Measurements from ENCODE around the gene PLAAT2. TPM values are rescaled to one million over a fixed set of nuclear protein-coding genes. Genes with fewer than 3 reads are reported as not detected.
"Not testable (repeated sequence)": the region's sequence is repeated elsewhere in the genome, so short reads cannot be mapped to it uniquely, and the experiment has no call there.

Gene PLAAT2
- polyA plus RNA-seq, 3 donors: not detected

GRCh38 chr11:63608353-63609345 is 45.5 kb upstream of the PLAAT2 start:
- intact Hi-C loops (cut with micrococcal nuclease): no loop called here
- no peaks in the 10 kb centered on the region for H4K20me1 ChIP-seq (ENCODE audit: insufficient read depth, low read length)
- no peak for TF ChIP-seq CTCF (IDR thresholded peaks at IDR 0.05)
- Mint-ChIP-seq H3K27me3 (ENCODE audit: low read depth in 3 of 3) (peaks cover 18 to 19% (median 18%) of the 10 kb centered on the region in 3 donors), H3K9me3 (peaks cover 0 to 5% (median 0%) of the 10 kb centered on the region in 7 donors), H3K27ac (no peak overlapping the region), H3K4me3 (no peak overlapping the region), H3K4me1 (peaks cover 32% of the 10 kb centered on the region), H3K36me3 (peaks cover 8 to 14% of the 10 kb centered on the region in 2 donors)
- no peaks in the 10 kb centered on the region for H3K36me3 ChIP-seq (replicated peaks in 1 of 2; ENCODE audit: control insufficient read depth in 1 of 2, insufficient read depth in 2 of 2, low read length in 2 of 2)
- H2AFZ ChIP-seq (ENCODE audit: insufficient read depth, low read depth, low read length, poor library complexity, severe bottlenecking): no peak overlapping the region
- no peak overlapping the region for H3K4me3 ChIP-seq (replicated peaks in 1 of 3; ENCODE audit: low read depth in 2 of 3, low read length in 3 of 3)
- H3K79me2 ChIP-seq (ENCODE audit: insufficient read depth, low read length): no peaks in the 10 kb centered on the region
- DNase-seq: no peak
- H3K9ac ChIP-seq (ENCODE audit: insufficient read depth, low read length, poor library complexity, severe bottlenecking): no peak overlapping the region
- H3K27ac ChIP-seq (ENCODE audit: low read depth in 1 of 2, low read length in 2 of 2): no peak overlapping the region
- peaks cover 15 to 33% of the 10 kb centered on the region in 2 donors for H3K4me1 ChIP-seq (ENCODE audit: control insufficient read depth in 1 of 2, insufficient read depth in 2 of 2, low read length in 2 of 2)
- H3K27me3 ChIP-seq (ENCODE audit: control insufficient read depth in 2 of 2, insufficient read depth in 2 of 2, low read length in 2 of 2): peaks cover 0 to 15% of the 10 kb centered on the region in 2 donors
- WGBS (ENCODE audit: insufficient coverage): no CpG with 5 or more reads among the region's 11 CpGs
- no peaks in the 10 kb centered on the region for H3K9me3 ChIP-seq (replicated peaks in 1 of 2; ENCODE audit: control insufficient read depth in 1 of 2, insufficient read depth in 1 of 2, low read length in 2 of 2)
- H3K4me2 ChIP-seq (replicated peaks; ENCODE audit: extremely low read depth, low read length, poor library complexity, severe bottlenecking): no peak overlapping the region

GRCh38 chr11:63603180-63603518 is 40.0 kb upstream of the PLAAT2 start:
- no peaks in the 10 kb centered on the region for H4K20me1 ChIP-seq (ENCODE audit: insufficient read depth, low read length)
- H3K4me2 ChIP-seq (replicated peaks; ENCODE audit: extremely low read depth, low read length, poor library complexity, severe bottlenecking): no peak overlapping the region
- peaks cover 0 to 2% (median 0%) of the 10 kb centered on the region in 7 donors for H3K9me3 Mint-ChIP-seq
- no peaks in the 10 kb centered on the region for H3K27me3 ChIP-seq (ENCODE audit: control insufficient read depth in 2 of 2, insufficient read depth in 2 of 2, low read length in 2 of 2)
- no peak for DNase-seq
- peak overlapping the region in 2 of 7 donors; percentile 8 to 65 for H3K27ac Mint-ChIP-seq
- no peaks in the 10 kb centered on the region for H3K36me3 ChIP-seq (replicated peaks in 1 of 2; ENCODE audit: control insufficient read depth in 1 of 2, insufficient read depth in 2 of 2, low read length in 2 of 2)
- H3K27me3 Mint-ChIP-seq (ENCODE audit: low read depth in 3 of 3): peaks cover 2 to 6% (median 4%) of the 10 kb centered on the region in 3 donors
- no peaks in the 10 kb centered on the region for H3K4me1 ChIP-seq (ENCODE audit: control insufficient read depth in 1 of 2, insufficient read depth in 2 of 2, low read length in 2 of 2)
- H3K9me3 ChIP-seq (replicated peaks in 1 of 2; ENCODE audit: control insufficient read depth in 1 of 2, insufficient read depth in 1 of 2, low read length in 2 of 2): no peaks in the 10 kb centered on the region
- H3K4me3 ChIP-seq (replicated peaks in 1 of 3; ENCODE audit: low read depth in 2 of 3, low read length in 3 of 3): no peak overlapping the region
- intact Hi-C loops (cut with micrococcal nuclease): no loop called here
- no peak overlapping the region for H3K4me3 Mint-ChIP-seq
- H3K36me3 Mint-ChIP-seq: peaks cover 0 to 9% of the 10 kb centered on the region in 2 donors
- H2AFZ ChIP-seq (ENCODE audit: insufficient read depth, low read depth, low read length, poor library complexity, severe bottlenecking): no peak overlapping the region
- no peak overlapping the region for H3K27ac ChIP-seq (ENCODE audit: low read depth in 1 of 2, low read length in 2 of 2)
- WGBS (ENCODE audit: insufficient coverage): 100% methylated on average over 2 of the region's 3 CpGs
- H3K4me1 Mint-ChIP-seq: no peaks in the 10 kb centered on the region
- no peaks in the 10 kb centered on the region for H3K79me2 ChIP-seq (ENCODE audit: insufficient read depth, low read length)
- no peak overlapping the region for H3K9ac ChIP-seq (ENCODE audit: insufficient read depth, low read length, poor library complexity, severe bottlenecking)
- no peak for TF ChIP-seq CTCF (IDR thresholded peaks at IDR 0.05)

GRCh38 chr11:63602290-63603179 is 39.4 kb upstream of the PLAAT2 start:
- H3K4me2 ChIP-seq (replicated peaks; ENCODE audit: extremely low read depth, low read length, poor library complexity, severe bottlenecking); H3K4me1 Mint-ChIP-seq; H3K4me1 ChIP-seq (ENCODE audit: control insufficient read depth in 1 of 2, insufficient read depth in 2 of 2, low read length in 2 of 2); intact Hi-C loops (cut with micrococcal nuclease); H4K20me1 ChIP-seq (ENCODE audit: insufficient read depth, low read length); H3K27ac ChIP-seq (ENCODE audit: low read depth in 1 of 2, low read length in 2 of 2); H3K4me3 ChIP-seq (replicated peaks in 1 of 3; ENCODE audit: low read depth in 2 of 3, low read length in 3 of 3); DNase-seq; H3K4me3 Mint-ChIP-seq; H3K27me3 ChIP-seq (ENCODE audit: control insufficient read depth in 2 of 2, insufficient read depth in 2 of 2, low read length in 2 of 2); H3K9ac ChIP-seq (ENCODE audit: insufficient read depth, low read length, poor library complexity, severe bottlenecking); H3K36me3 ChIP-seq (replicated peaks in 1 of 2; ENCODE audit: control insufficient read depth in 1 of 2, insufficient read depth in 2 of 2, low read length in 2 of 2); H3K9me3 Mint-ChIP-seq; H2AFZ ChIP-seq (ENCODE audit: insufficient read depth, low read depth, low read length, poor library complexity, severe bottlenecking); H3K27me3 Mint-ChIP-seq (ENCODE audit: low read depth in 3 of 3); H3K9me3 ChIP-seq (replicated peaks in 1 of 2; ENCODE audit: control insufficient read depth in 1 of 2, insufficient read depth in 1 of 2, low read length in 2 of 2); H3K79me2 ChIP-seq (ENCODE audit: insufficient read depth, low read length): not testable (repeated sequence)
- Mint-ChIP-seq H3K27ac (peak overlapping the region in 1 of 7 donors; percentile 84), H3K36me3 (peaks cover 0 to 12% of the 10 kb centered on the region in 2 donors)
- WGBS (ENCODE audit: insufficient coverage): 90% methylated on average over 5 of the region's 11 CpGs

Measured in CD14-positive monocyte (primary cell).